Vagina (tissue), 2 donors: Measurements from ENCODE around the gene HAS3. TPM values are rescaled to one million over a fixed set of nuclear protein-coding genes. Genes with fewer than 3 reads are reported as not detected.

Experiments used
- DNase-seq, 2 donors: peaks; one replicate each; pipeline ENCODE4 v3.0.0-alpha.2; 2017; ENCODE audit errors: extremely low spot score in 2 of 2
- H3K27ac ChIP-seq: fragments of 200-600 bp; sonication (generic); one replicate; pipeline ENCODE4 v1.5.1; 2019
- H3K27me3 ChIP-seq: fragments of 200-600 bp; sonication (generic); one replicate; pipeline ENCODE4 v1.5.1; 2019
- H3K36me3 ChIP-seq, 2 donors: fragments of 200-600 bp; sonication (generic); one replicate each; pipeline ENCODE4 v1.5.1; 2017 to 2019
- H3K4me1 ChIP-seq: fragments of 200-600 bp; sonication (generic); one replicate; pipeline ENCODE4 v1.5.1; 2019
- H3K4me3 ChIP-seq, 2 donors: fragments of 200-600 bp; sonication (generic); 1 replicate in 1 of 2; 2 replicates in 1 of 2; pipeline ENCODE4 v1.5.1; 2016 to 2019
- H3K9me3 ChIP-seq: fragments of 200-600 bp; sonication (generic); one replicate; pipeline ENCODE4 v1.5.1; 2019
- POLR2A ChIP-seq, 2 donors: fragments of 450-650 bp; IDR thresholded peaks; one replicate each; pipeline ENCODE4 v1.6.1; 2017; ENCODE audit warnings: antibody characterized with exemption in 2 of 2, mild to moderate bottlenecking in 2 of 2, moderate library complexity in 2 of 2
- POLR2AphosphoS5 ChIP-seq, 2 donors: sonication (generic); formaldehyde crosslinking; IDR thresholded peaks; one replicate each; pipeline ENCODE4 v1.9.0; 2017; ENCODE audit warnings: antibody characterized with exemption in 2 of 2, mild to moderate bottlenecking in 2 of 2, low read depth in 1 of 2; ENCODE audit not compliant: insufficient read depth in 1 of 2
- intact Hi-C: fragments of 100-400 bp; cut with DNase I; formaldehyde crosslinking; loops from one replicate; pipeline ENCODE4 v1.15.1; 2023
- total RNA-seq: library from RNA; depleted of rRNA; stranded (reverse); fragments of >200 nt; gene quantifications from one replicate; pipeline ENCODE4 v1.2.3, GENCODE V29; 2016
- TF ChIP-seq, protein P1 (sequence below), 3 experiments: fragments of 450-650 bp in 2 of 3; fragments of 200-600 bp in 1 of 3; sonication (generic) in 1 of 3; IDR thresholded peaks; one replicate each; pipeline ENCODE4 v1.5.1; 2017 to 2019; ENCODE audit warnings: antibody characterized with exemption in 3 of 3, mild to moderate bottlenecking in 2 of 3, moderate library complexity in 2 of 3

Gene HAS3
- total RNA-seq, 1 donor from 2014 or later = 25.8 TPM

DNA sequence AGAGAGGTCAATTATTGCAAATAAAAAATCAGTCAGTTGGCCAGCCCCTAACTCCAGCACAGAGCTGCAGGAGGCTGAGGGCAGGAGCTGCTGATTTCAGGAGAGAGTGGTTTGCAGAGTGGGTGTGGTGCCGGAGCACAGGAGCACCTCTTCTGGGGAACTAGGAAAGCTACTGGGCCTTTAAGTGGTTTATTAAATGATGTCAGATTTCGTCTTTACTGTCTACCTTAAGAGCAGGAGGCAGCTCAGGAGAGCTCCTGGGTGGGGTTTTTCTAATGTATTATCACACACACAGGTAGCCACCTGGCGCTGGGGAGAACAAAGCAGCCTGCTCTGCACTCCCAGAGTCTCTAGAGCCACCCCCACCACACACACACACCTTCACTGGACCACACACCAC is 11.5 kb upstream of the HAS3 start:
- Histone ChIP-seq H3K4me3 (no peak overlapping the region), H3K27ac (no peak overlapping the region), H3K27me3 (no peaks in the 10 kb centered on the region), H3K36me3 (no peaks in the 10 kb centered on the region), H3K4me1 (peaks cover 9% of the 10 kb centered on the region), H3K9me3 (no peaks in the 10 kb centered on the region)
- intact Hi-C loops = no loop called here
- TF ChIP-seq, protein P1, sequence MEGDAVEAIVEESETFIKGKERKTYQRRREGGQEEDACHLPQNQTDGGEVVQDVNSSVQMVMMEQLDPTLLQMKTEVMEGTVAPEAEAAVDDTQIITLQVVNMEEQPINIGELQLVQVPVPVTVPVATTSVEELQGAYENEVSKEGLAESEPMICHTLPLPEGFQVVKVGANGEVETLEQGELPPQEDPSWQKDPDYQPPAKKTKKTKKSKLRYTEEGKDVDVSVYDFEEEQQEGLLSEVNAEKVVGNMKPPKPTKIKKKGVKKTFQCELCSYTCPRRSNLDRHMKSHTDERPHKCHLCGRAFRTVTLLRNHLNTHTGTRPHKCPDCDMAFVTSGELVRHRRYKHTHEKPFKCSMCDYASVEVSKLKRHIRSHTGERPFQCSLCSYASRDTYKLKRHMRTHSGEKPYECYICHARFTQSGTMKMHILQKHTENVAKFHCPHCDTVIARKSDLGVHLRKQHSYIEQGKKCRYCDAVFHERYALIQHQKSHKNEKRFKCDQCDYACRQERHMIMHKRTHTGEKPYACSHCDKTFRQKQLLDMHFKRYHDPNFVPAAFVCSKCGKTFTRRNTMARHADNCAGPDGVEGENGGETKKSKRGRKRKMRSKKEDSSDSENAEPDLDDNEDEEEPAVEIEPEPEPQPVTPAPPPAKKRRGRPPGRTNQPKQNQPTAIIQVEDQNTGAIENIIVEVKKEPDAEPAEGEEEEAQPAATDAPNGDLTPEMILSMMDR (IDR thresholded peaks at IDR 0.05) = no peak
- TF ChIP-seq POLR2AphosphoS5 (IDR thresholded peaks at IDR 0.05; ENCODE audit: insufficient read depth in 1 of 2, low read depth in 1 of 2) (no peak), POLR2A (IDR thresholded peaks at IDR 0.05) (no peak)
- no peak for DNase-seq

DNA sequence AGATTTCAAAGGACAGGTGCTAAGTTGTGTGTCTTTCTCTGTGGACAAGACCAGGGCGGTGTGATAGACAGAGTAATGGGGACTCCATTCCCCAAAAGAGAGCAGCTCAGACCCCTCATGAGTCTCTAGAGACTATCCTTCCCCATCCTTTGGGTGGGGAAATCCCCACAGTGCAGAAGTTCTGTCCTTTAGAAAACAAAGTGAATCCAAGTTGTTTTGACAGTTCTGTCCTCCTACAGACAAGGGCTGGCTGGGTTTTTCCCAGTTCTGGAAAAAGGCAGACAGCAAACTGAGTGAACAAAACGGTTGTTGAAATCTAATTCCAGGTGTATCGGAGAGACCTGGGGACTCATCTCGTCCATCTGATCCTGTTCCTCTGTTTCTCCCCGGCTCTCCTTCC is 11.0 kb upstream of the HAS3 start:
- DNase-seq = no peak
- intact Hi-C loops = no loop called here
- TF ChIP-seq, protein P1 (IDR thresholded peaks at IDR 0.05) = no peak
- TF ChIP-seq POLR2A (IDR thresholded peaks at IDR 0.05) (no peak), POLR2AphosphoS5 (IDR thresholded peaks at IDR 0.05; ENCODE audit: insufficient read depth in 1 of 2, low read depth in 1 of 2) (no peak)
- Histone ChIP-seq H3K4me3 (no peak overlapping the region), H3K27ac (no peak overlapping the region), H3K27me3 (no peaks in the 10 kb centered on the region), H3K4me1 (peaks cover 6% of the 10 kb centered on the region), H3K36me3 (no peaks in the 10 kb centered on the region), H3K9me3 (no peaks in the 10 kb centered on the region)

DNA sequence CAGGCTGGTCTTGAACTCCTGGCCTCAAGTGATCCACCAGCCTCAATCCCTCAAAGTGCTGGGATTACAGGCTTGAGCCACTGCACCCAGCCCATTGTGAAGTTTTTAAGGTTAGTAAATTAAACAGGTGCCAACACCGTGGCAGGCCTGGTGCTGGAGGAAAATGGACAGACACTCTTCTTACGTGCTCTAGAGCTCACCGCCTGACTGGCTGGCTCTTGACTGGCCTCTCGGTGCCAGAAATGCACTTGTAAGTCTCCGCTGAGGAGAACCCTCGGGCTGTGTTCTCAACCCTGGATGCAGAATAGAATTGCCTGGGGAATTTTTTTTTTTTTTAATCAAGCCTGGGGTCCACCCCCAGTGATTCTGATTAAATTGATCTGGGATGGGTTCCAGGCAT is 10.3 kb upstream of the HAS3 start:
- intact Hi-C loops = no loop called here

DNA sequence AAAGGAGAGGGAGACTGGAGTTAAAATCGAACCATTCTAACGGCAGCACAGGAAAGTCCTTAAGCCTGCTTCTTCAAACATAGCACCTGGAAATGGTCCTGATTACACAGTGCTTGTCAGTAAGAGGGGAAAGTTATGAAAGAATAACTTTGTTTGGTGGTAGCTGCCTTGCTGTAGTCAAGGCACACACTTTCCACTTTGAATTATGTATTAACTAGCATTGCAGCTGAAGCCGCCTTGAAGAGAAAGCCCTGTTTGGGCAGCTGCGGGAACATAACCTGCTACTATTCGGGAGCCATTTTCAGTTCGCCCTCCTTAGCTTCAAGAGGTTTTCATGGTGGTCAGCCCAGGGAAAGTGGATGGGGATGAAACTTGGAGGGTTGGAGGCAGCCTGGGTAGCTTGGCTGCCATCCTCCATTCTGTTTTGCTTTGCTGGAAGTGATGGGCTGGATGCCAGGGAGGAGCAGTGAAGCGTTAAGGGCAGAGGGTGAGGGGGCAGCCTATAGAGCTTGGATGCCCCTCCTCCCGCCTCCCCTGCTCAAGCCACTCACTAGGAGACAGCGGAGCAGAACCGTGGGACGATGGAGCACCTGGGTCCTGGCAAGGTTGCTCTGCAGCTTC is 5.3 kb upstream of the HAS3 start:
- Histone ChIP-seq H3K27ac (no peak overlapping the region), H3K4me3 (no peak overlapping the region), H3K36me3 (no peaks in the 10 kb centered on the region), H3K27me3 (no peaks in the 10 kb centered on the region), H3K4me1 (peaks cover 2% of the 10 kb centered on the region), H3K9me3 (no peaks in the 10 kb centered on the region)
- TF ChIP-seq, protein P1 (IDR thresholded peaks at IDR 0.05) = no peak
- no peak for TF ChIP-seq POLR2A (IDR thresholded peaks at IDR 0.05)
- TF ChIP-seq POLR2AphosphoS5 (IDR thresholded peaks at IDR 0.05; ENCODE audit: insufficient read depth in 1 of 2, low read depth in 1 of 2) = no peak
- no peak for DNase-seq
- intact Hi-C loops = loop anchor here (10.0 kb wide), 1 partner anchor 225 kb away; no protein-coding TSS in a partner anchor

More for the DNA sequence above, 10.3 kb upstream of the HAS3 start:
- no peak overlapping the region for H3K27ac ChIP-seq
- H3K27me3 ChIP-seq = no peaks in the 10 kb centered on the region
- no peak for DNase-seq
- H3K36me3 ChIP-seq = no peaks in the 10 kb centered on the region
- no peaks in the 10 kb centered on the region for H3K4me1 ChIP-seq
- H3K9me3 ChIP-seq = no peaks in the 10 kb centered on the region
- no peak for TF ChIP-seq POLR2AphosphoS5 (IDR thresholded peaks at IDR 0.05; ENCODE audit: insufficient read depth in 1 of 2, low read depth in 1 of 2)
- TF ChIP-seq, protein P1 (IDR thresholded peaks at IDR 0.05) = no peak
- no peak for TF ChIP-seq POLR2A (IDR thresholded peaks at IDR 0.05)
- no peak overlapping the region for H3K4me3 ChIP-seq
